ENCODE measurements around the gene FIBP.

DNA sequence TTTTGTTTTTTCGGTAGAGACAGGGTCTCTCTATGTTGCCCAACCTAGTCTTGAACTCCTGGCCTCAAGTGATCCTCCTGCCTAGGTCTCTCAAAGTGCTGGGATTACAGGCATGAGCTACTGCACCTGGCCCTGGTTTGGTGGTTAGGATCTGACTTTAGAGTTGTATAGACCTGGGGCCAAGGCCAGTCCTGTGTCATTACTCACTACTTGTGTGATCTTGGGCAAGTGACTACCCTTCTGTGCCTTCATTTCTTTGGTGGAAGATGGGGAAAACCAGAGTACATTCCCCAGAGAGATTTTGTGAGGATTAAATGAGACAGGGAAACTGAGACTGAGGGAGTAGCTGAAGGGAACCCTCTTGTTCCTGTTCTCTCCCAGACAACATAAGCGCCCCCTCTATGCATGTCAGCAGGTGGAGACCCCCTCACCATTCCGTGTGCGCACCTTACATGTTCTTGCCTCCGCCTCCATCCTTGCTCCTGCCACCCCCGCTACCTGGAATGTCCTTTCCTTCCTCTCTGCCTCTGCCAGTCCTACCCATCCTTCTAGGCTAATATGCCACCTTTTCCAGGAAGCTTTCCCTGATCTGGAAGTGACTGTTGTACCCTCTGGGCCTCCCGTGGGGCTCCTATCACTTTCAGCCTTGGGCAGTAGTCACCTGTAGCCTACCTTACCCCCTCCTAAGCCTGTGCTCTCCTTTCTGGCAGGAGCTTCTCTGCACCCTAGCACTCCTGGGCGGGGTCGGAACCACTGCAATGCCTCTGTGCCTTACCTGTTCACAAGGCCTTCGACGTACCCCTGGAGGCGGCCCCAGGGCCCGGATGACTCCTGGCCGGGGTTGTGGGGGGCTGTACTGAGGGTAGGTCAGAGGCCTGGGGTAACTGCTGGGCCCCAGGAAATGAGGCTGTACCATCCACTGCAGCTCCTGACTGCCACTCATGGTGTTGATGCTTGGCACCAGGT, 8.0 kb upstream of the FIBP start:
- TF ChIP-seq, protein P1, sequence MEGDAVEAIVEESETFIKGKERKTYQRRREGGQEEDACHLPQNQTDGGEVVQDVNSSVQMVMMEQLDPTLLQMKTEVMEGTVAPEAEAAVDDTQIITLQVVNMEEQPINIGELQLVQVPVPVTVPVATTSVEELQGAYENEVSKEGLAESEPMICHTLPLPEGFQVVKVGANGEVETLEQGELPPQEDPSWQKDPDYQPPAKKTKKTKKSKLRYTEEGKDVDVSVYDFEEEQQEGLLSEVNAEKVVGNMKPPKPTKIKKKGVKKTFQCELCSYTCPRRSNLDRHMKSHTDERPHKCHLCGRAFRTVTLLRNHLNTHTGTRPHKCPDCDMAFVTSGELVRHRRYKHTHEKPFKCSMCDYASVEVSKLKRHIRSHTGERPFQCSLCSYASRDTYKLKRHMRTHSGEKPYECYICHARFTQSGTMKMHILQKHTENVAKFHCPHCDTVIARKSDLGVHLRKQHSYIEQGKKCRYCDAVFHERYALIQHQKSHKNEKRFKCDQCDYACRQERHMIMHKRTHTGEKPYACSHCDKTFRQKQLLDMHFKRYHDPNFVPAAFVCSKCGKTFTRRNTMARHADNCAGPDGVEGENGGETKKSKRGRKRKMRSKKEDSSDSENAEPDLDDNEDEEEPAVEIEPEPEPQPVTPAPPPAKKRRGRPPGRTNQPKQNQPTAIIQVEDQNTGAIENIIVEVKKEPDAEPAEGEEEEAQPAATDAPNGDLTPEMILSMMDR (IDR thresholded peaks at IDR 0.05; ENCODE audit: poor library complexity, severe bottlenecking): no peak
- TF ChIP-seq RAD21 (conservative IDR thresholded peaks at IDR 0.05) (no peak), EZH2 (IDR thresholded peaks at IDR 0.05; ENCODE audit: borderline replicate concordance, insufficient read depth, low read length, poor library complexity, severe bottlenecking) (no peak), POLR2AphosphoS5 (IDR thresholded peaks at IDR 0.05) (no peak), TAF1 (IDR thresholded peaks at IDR 0.05; ENCODE audit: low read depth) (no peak), SMC3 (conservative IDR thresholded peaks at IDR 0.05; ENCODE audit: poor library complexity) (no peak)

Measured in neural cell (in vitro differentiated cells).